Activated effector memory CD4-positive, alpha-beta T cell treated with anti-CD3 and anti-CD28 coated beads, Interleukin-2, amount 50 U/mL, for 16 hours (primary cell): ENCODE measurements around the gene ARHGAP25.

Source experiments
- DNase-seq: peaks from one replicate; pipeline ENCODE4 v3.0.0-alpha.2; 2020

Gene ARHGAP25

GRCh38 chr2:68745006-68745405, 10.4 kb downstream of the ARHGAP25 start:
- peak; percentile 77 for DNase-seq

- DNase-seq, result no peak
These were observed 11.8 kb downstream of the ARHGAP25 start for GRCh38 chr2:68746408-68746807.

- DNase-seq, result no peak
These were observed 12.8 kb downstream of the ARHGAP25 start for GRCh38 chr2:68747413-68747812.

GRCh38 chr2:68747900-68748299, 13.3 kb downstream of the ARHGAP25 start:
- no peak for DNase-seq

- DNase-seq, result no peak
These were observed 14.0 kb downstream of the ARHGAP25 start for GRCh38 chr2:68748568-68748967.

GRCh38 chr2:68749345-68749744, 14.7 kb downstream of the ARHGAP25 start:
- no peak for DNase-seq

GRCh38 chr2:68750592-68751396, 16.2 kb downstream of the ARHGAP25 start:
- no peak for DNase-seq

GRCh38 chr2:68751397-68752339, 17.1 kb downstream of the ARHGAP25 start:
- peak; percentile 97 for DNase-seq

GRCh38 chr2:68753318-68753717, 18.7 kb downstream of the ARHGAP25 start:
- no peak for DNase-seq

GRCh38 chr2:68755071-68755470, 20.5 kb downstream of the ARHGAP25 start:
- no peak for DNase-seq

GRCh38 chr2:68756178-68756577, 21.6 kb downstream of the ARHGAP25 start:
- no peak for DNase-seq

GRCh38 chr2:68757081-68757480, 22.5 kb downstream of the ARHGAP25 start:
- no peak for DNase-seq

- DNase-seq, result no peak
These were observed 27.5 kb downstream of the ARHGAP25 start for GRCh38 chr2:68762100-68762499.

GRCh38 chr2:68762665-68763064, 28.1 kb downstream of the ARHGAP25 start:
- DNase-seq, result no peak

GRCh38 chr2:68764041-68764805, 29.6 kb downstream of the ARHGAP25 start:
- DNase-seq, result no peak

- no peak for DNase-seq
These were observed 30.2 kb downstream of the ARHGAP25 start for GRCh38 chr2:68764806-68765311.

- no peak for DNase-seq
These were observed 31.2 kb downstream of the ARHGAP25 start for GRCh38 chr2:68765739-68766375.

GRCh38 chr2:68766376-68766845, 31.8 kb downstream of the ARHGAP25 start:
- DNase-seq, result peak; percentile 86

GRCh38 chr2:68767031-68767961, 32.7 kb downstream of the ARHGAP25 start:
- peak; percentile 77 for DNase-seq

- DNase-seq, result no peak
These were observed 33.4 kb downstream of the ARHGAP25 start for GRCh38 chr2:68767996-68768395.

GRCh38 chr2:68768461-68768860, 33.9 kb downstream of the ARHGAP25 start:
- no peak for DNase-seq
